ENCODE results near the gene KMT2B.
"Not testable (repeated sequence)": the region's sequence is repeated elsewhere in the genome, so short reads cannot be mapped to it uniquely, and the experiment has no call there.

The KMT2B gene

GRCh38 chr19:35717665-35718344 is at the start of gene KMT2B:
Gene KMT2B (plus strand): TSS chr19:35718003. CDS start chr19:35718019, 16 bp downstream.
- DNase-seq: no peak

GRCh38 chr19:35669566-35669965 is 48.2 kb upstream of the KMT2B start:
- DNase-seq: no peak

- no peak for DNase-seq
Measured at GRCh38 chr19:35669974-35670373, 47.8 kb upstream of the KMT2B start.

DNA sequence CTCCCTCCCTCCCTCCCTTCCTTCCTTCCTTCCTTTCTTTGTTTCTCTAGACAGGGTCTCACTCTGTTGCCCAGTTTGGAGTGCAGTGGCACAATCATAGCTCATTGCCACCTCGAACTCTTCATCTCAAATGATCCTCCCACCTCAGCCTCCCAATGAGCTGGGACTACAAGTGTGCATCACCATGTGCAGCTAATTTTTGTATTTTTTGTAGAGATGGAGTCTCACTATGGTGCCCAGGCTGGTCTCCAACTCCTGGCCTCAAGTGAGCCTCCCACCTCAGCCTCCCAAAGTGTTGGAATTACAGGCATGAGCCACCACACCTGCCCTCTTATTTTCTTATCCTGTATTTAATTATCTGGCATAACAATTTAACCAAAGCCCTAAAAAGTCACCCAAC is 47.1 kb upstream of the KMT2B start:
- DNase-seq: no peak

- DNase-seq: no peak
Measured at GRCh38 chr19:35671818-35672217, 46.0 kb upstream of the KMT2B start.

GRCh38 chr19:35673121-35673804 is 44.5 kb upstream of the KMT2B start:
- DNase-seq: no peak

DNA sequence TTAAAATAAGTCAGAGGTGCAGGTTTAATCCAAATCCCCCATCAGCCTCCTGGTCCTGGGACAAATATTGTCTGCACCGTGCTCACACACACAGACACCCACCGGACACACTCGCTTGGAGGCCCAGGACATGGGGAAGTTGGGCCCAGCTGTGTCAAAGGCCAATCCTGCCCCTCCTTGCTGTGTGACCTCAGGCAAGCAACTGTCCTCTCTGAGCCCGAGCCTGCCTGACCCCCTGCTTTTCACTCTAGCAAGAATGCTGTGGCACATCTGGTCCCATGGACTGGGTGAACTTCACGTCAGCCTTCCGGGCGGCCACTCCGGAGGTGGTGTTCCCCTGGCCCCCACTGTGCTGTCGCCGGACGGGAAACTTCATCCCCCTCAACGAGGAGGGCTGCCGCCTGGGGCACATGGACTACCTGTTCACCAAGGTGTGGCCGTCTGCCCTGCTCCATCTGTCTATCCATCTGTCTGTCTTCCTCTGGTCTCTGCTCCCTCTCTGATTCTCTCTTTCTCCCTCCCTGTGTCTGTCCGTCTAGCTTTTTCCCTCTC is 42.1 kb upstream of the KMT2B start:
- DNase-seq: no peak

DNA sequence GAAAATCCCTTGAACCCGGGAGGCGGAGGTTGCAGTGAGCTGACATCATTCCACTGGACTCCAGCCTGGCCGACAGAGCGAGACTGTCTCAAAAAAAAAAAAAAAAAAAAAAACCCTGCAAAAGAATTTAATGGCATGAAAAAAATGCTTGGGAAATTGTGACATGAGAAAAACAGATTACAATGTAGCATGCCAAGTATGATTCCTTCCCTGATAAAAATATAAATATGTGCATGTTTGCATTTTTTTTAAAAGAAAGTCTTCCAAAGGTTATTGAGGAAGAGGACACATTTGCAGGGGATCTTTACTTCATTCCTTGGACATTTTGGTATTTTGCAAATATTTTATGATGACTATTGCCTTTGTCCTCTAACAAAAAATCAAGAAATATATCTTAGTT is 28.0 kb upstream of the KMT2B start:
- no peak for DNase-seq

- DNase-seq: not testable (repeated sequence)
Measured at GRCh38 chr19:35691106-35691505, 26.7 kb upstream of the KMT2B start.

- no peak for DNase-seq
Measured at GRCh38 chr19:35692010-35692409, 25.8 kb upstream of the KMT2B start.

- no peak for DNase-seq
Measured at GRCh38 chr19:35693422-35693821, 24.4 kb upstream of the KMT2B start.

DNA sequence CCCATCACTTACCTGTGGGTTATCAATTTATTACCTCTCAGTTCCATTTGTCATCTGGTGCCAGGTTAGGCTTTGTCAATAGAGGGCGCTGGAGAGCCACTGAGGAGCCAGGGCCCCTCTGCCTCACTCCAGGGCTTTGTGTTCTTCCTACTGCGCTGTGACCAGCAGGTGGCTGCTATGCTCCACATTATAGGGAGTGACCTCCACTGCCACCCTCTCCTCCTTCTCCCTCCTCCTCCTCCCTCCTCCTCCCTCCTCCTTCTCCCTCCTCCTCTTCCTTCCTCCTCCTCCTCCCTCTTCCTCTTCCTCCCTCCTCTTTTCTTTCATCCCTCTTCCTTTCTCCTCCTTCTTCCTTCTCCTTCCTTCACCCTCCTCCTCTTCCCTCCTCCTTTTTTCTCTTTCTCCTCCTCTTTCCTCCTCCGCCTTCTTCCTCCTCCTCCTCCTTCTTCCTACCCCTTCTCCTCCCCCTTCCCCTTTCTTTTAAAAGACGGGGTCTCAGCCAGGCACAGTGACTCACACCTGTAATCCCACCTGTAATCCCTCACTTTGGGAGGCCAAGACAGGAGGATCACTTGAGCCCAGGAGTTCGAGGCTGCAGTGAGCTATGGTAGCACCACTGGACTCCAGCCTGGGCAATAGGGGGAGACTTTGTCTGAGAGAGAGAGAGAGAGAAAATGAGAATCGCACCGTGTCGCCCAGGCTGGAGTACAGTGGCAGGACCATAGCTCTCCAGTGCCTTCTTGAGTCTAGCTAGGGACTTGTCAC is 23.8 kb upstream of the KMT2B start:
- DNase-seq: peak; percentile 82

DNA sequence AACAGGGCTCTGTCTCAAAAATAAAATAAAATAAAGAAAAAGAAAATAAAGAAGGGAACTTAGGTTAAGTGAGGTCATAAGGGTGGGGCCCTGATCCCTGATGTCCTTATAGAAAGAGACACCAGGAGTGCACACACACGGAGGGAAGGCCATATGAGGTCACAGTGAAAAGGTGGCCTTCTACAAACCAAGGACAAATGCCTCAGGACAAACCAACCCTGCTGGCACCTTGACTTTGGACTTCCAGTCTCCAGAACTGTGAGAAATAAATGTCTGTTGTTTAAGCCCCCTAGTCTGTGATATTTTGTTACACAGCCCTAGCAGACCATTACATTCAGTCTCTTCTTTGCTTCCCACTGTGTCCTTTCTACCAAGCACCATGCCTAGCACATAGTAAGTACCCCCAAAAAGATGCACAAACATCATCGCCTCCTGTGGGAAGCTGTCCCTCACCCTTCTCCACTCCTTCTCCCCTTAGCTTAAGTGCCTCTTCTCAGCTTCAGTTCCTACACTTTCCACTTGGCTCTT is 21.8 kb upstream of the KMT2B start:
- DNase-seq: no peak

DNA sequence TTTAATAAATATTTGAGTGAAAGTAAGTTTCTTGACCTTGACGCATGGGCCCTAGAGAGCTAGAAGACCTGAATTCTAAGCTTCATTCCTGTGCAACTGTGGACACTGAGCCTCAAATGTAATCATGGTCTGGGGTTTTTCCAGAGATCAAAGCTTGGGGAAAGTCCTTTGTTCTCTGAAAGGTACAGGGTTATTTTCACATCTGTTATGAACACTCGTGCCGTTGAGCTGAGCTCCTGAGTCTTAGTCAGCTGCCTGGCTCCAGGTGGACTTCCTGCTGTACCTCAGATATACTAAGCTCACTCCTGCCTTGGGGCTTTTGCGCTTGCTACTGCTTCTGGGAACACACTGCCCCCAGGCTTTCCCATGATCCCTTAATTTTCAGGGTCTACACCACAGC is 21.0 kb upstream of the KMT2B start:
- no peak for DNase-seq

GRCh38 chr19:35702223-35703012 is 15.4 kb upstream of the KMT2B start:
- peak; percentile 79 for DNase-seq

DNA sequence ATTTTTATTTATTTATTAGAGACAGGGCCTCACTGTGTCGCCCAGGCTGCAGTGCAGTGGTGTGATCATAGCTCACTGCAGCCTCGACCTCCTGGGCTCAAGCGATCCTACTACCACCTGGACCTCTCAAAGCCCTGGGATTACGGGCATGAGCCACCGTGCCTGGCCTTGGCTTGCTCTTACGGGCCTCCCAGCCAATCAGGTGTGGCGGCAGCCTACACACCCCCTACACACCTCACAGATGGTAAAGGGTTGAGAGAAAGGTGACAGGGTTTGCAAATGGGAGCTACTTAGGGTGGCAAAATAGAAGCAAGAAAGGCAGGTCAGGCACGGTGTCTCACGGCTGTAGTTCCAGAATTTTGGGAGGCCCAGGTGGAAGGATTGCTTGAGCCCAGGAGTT is 14.5 kb upstream of the KMT2B start:
- no peak for DNase-seq

DNA sequence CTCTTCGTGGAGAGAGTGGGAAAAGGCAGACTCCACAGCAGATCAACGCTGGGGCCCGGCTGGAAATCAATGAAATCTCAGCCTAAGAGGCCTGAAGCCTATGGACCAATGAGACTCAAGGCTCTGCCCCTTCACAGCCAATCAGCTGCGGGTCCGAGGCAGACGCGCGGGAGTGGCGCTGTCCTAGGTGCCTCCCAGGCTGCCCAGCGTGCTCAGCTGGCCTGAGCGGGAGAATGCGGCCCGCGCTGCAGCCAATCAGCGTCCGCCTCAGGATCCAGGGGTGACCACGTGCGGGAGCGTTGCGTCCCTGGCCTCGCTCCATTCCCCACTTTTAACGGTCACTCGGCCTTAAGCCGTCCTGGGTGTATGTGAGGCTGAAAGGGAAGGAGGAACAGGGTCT is 13.6 kb upstream of the KMT2B start, which contains the start of gene ZBTB32:
Gene ZBTB32, plus strand, starts transcription at position 341 of the 400 bp plus-strand sequence. CDS start 10,069 bp downstream, outside the sequence.
- no peak for DNase-seq

GRCh38 chr19:35708391-35708790 is 9.4 kb upstream of the KMT2B start:
- no peak for DNase-seq

GRCh38 chr19:35710784-35711723 is 6.7 kb upstream of the KMT2B start:
- DNase-seq: peak; percentile 50

DNA sequence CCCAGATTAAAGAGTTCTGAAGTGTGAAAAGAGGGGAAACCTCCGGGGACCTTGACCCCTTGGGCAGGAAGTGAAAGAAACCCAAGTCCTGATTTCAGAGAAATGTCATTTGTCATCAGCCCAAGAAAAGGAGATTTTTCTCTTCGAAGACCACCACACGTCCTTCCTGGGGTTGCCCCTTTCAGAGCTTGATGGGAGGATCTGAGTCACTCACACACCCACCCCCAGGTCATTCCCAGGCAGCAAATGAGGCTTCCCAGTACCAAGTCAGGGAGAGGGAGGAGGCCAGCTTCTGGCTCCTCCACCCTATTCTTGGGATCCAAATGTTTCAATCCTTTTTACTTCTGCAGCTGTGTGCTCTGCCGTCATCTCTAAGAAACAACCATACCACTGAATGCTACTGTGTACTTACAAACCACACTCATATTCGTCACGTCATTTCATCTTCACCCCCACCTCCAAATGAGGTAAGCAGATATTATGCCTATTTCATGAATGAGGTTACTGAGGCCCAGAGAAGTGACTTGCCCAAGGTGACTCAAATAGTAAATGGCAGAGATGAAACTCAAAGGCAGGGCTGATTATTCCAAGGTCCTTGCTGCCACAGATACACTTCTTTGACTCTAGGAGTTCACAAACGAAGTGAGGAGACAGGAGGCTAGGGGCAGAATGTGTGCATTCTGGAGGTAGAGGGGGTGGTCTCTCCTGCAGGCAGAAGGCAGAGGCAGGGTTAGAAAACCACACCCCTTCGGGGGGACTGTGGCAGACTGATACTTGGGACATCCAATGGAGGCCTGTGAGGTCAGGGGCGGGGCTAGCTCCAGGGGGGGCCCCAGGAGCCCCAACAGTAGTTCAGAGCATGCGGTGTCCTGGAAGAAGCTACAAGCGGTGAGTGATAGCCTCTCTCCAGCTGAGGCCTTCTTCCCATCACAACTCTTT is 5.0 kb upstream of the KMT2B start:
- DNase-seq: peak; percentile 77
